ENCODE measurements around the gene UGT1A1. TPM values are rescaled to one million over a fixed set of nuclear protein-coding genes. Genes with fewer than 3 reads are reported as not detected.

The UGT1A1 gene
- total RNA-seq, 1 donor from 2014 or later: not detected

DNA sequence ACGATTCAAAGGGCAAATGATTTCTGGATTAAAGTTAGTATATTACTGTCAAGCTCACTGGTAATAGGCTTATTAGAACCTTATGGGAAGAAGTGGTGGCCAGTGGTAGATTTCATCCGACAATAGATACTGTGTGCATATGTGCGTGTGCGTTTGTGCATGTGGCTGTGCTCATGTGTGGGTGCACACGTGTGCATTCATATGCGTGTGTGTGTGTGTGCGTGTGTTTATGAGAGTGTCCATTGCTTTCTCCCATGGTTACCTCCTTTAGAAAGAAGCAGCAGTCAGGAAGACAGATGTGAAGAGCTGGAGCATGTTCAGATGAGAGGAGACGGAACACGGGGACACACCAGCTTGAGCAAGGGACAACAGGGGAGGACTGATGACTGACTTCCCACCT is 9.2 kb downstream of the UGT1A1 start:
- Histone ChIP-seq H3K36me3 (no peaks in the 10 kb centered on the region), H3K4me3 (no peak overlapping the region), H3K27ac (replicated peaks) (no peak overlapping the region), H3K9me3 (replicated peaks) (no peaks in the 10 kb centered on the region), H3K4me1 (no peaks in the 10 kb centered on the region), H3K27me3 (ENCODE audit: low read depth) (peaks cover 63% of the 10 kb centered on the region)
- no peak for DNase-seq
- TF ChIP-seq, protein P1, sequence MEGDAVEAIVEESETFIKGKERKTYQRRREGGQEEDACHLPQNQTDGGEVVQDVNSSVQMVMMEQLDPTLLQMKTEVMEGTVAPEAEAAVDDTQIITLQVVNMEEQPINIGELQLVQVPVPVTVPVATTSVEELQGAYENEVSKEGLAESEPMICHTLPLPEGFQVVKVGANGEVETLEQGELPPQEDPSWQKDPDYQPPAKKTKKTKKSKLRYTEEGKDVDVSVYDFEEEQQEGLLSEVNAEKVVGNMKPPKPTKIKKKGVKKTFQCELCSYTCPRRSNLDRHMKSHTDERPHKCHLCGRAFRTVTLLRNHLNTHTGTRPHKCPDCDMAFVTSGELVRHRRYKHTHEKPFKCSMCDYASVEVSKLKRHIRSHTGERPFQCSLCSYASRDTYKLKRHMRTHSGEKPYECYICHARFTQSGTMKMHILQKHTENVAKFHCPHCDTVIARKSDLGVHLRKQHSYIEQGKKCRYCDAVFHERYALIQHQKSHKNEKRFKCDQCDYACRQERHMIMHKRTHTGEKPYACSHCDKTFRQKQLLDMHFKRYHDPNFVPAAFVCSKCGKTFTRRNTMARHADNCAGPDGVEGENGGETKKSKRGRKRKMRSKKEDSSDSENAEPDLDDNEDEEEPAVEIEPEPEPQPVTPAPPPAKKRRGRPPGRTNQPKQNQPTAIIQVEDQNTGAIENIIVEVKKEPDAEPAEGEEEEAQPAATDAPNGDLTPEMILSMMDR (IDR thresholded peaks at IDR 0.05; ENCODE audit: borderline replicate concordance): no peak
- intact Hi-C loops (cut with micrococcal nuclease): no loop called here

DNA sequence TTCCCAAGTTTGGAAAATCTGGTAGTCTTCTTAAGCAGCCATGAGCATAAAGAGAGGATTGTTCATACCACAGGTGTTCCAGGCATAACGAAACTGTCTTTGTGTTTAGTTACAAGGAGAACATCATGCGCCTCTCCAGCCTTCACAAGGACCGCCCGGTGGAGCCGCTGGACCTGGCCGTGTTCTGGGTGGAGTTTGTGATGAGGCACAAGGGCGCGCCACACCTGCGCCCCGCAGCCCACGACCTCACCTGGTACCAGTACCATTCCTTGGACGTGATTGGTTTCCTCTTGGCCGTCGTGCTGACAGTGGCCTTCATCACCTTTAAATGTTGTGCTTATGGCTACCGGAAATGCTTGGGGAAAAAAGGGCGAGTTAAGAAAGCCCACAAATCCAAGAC is 12.1 kb downstream of the UGT1A1 start:
- H3K4me1 ChIP-seq: no peaks in the 10 kb centered on the region
- TF ChIP-seq, protein P1 (IDR thresholded peaks at IDR 0.05; ENCODE audit: borderline replicate concordance): no peak
- peaks cover 15% of the 10 kb centered on the region for H3K9me3 ChIP-seq (replicated peaks)
- no peak overlapping the region for H3K4me3 ChIP-seq
- H3K27ac ChIP-seq (replicated peaks): no peak overlapping the region
- H3K36me3 ChIP-seq: no peaks in the 10 kb centered on the region
- DNase-seq: no peak
- H3K27me3 ChIP-seq (ENCODE audit: low read depth): peaks cover 37% of the 10 kb centered on the region
- intact Hi-C loops (cut with micrococcal nuclease): no loop called here

DNA sequence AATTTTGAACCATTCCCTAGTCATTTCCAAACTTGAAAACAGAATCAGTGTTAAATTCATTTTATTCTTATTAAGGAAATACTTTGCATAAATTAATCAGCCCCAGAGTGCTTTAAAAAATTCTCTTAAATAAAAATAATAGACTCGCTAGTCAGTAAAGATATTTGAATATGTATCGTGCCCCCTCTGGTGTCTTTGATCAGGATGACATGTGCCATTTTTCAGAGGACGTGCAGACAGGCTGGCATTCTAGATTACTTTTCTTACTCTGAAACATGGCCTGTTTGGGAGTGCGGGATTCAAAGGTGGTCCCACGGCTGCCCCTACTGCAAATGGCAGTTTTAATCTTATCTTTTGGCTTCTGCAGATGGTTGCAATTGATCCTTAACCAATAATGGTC is 12.5 kb downstream of the UGT1A1 start:
- intact Hi-C loops (cut with micrococcal nuclease): no loop called here
- H3K27ac ChIP-seq (replicated peaks): no peak overlapping the region
- no peak for DNase-seq
- H3K9me3 ChIP-seq (replicated peaks): peaks cover 16% of the 10 kb centered on the region
- H3K36me3 ChIP-seq: no peaks in the 10 kb centered on the region
- H3K27me3 ChIP-seq (ENCODE audit: low read depth): peaks cover 33% of the 10 kb centered on the region
- H3K4me1 ChIP-seq: no peaks in the 10 kb centered on the region
- no peak overlapping the region for H3K4me3 ChIP-seq
- TF ChIP-seq, protein P1 (IDR thresholded peaks at IDR 0.05; ENCODE audit: borderline replicate concordance): no peak

DNA sequence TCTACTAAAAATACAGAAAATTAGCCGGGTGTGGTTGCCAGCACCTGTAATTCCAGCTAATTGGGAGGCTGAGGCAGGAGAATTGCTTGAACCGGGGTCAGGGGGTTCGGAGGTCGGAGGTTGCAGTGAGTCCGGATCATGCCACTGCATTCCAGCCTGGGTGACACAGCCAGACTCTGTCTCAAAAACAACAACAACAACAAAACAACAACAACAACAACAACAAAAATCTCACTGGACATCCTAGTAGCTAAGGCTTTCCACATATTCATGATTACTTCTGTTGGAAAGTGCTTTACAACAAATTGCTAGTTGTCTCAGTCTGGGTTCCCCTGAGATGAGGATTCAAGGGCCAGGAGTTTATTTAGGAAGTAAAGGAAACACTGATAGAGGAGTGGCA is 13.8 kb downstream of the UGT1A1 start:
- TF ChIP-seq, protein P1 (IDR thresholded peaks at IDR 0.05; ENCODE audit: borderline replicate concordance): no peak
- intact Hi-C loops (cut with micrococcal nuclease): no loop called here
- Histone ChIP-seq H3K27me3 (ENCODE audit: low read depth) (peaks cover 33% of the 10 kb centered on the region), H3K9me3 (replicated peaks) (peaks cover 16% of the 10 kb centered on the region), H3K4me1 (no peaks in the 10 kb centered on the region), H3K27ac (replicated peaks) (no peak overlapping the region), H3K4me3 (no peak overlapping the region), H3K36me3 (no peaks in the 10 kb centered on the region)
- no peak for DNase-seq

- DNase-seq: no peak
- Histone ChIP-seq H3K27me3 (ENCODE audit: low read depth) (peaks cover 35% of the 10 kb centered on the region), H3K4me3 (no peak overlapping the region), H3K36me3 (no peaks in the 10 kb centered on the region), H3K27ac (replicated peaks) (no peak overlapping the region), H3K9me3 (replicated peaks) (peaks cover 16% of the 10 kb centered on the region), H3K4me1 (no peaks in the 10 kb centered on the region)
- intact Hi-C loops (cut with micrococcal nuclease): no loop called here
- TF ChIP-seq, protein P1 (IDR thresholded peaks at IDR 0.05; ENCODE audit: borderline replicate concordance): no peak
Observed at GRCh38 chr2:233775414-233775813, 15.3 kb downstream of the UGT1A1 start.

DNA sequence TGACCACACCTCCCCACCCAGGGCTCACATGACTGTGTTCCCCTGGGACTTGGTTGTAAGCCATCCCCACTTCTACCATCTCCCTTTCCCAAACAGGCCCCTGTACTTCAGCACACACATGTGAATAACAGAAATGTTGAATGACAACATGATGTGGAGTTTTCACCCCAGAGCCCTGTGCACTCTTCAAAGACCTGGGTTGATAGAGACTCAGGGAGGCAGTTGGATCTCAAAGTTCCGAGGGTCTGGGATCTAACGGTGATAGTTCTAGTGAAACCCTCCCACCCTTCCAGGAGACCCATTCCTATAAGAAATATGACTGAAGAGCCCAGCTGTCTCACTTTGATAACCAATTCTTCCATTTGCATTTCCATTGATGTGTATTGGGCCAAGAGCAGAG is 18.0 kb downstream of the UGT1A1 start, which contains the start of gene MROH2A:
Gene MROH2A (plus strand): TSS at position 301 of the 400 bp plus-strand sequence. CDS start 1,029 bp downstream, outside the sequence.
- Histone ChIP-seq H3K4me3 (no peak within 1 kb of the TSS), H3K27me3 (ENCODE audit: low read depth) (peaks cover 27% of the 10 kb centered on the region), H3K36me3 (no peaks in the 10 kb centered on the region), H3K4me1 (no peaks in the 10 kb centered on the region), H3K9me3 (replicated peaks) (peaks cover 16% of the 10 kb centered on the region), H3K27ac (replicated peaks) (no peak within 1 kb of the TSS)
- TF ChIP-seq, protein P1 (IDR thresholded peaks at IDR 0.05; ENCODE audit: borderline replicate concordance): no peak
- DNase-seq: no peak
- intact Hi-C loops (cut with micrococcal nuclease): no loop called here

All from left ventricle myocardium inferior (tissue), 1 donor.